ENCODE data around the gene ABCD2.

GRCh38 chr12:39620659-39621658 is 1.4 kb upstream of the ABCD2 start:
- no peak for TF ChIP-seq CTCF (conservative IDR thresholded peaks at IDR 0.05 in 1 of 2, IDR thresholded peaks at IDR 0.05 in 1 of 2; ENCODE audit: low read depth in 1 of 2, low read length in 2 of 2)
- TF ChIP-seq EZH2 (IDR thresholded peaks at IDR 0.05; ENCODE audit: low read length, missing control alignments): no peak

Data from fibroblast of lung (primary cell).